OCI-LY1 (cell line): ENCODE results near the gene ST8SIA1.

Experiments
- H2AFZ ChIP-seq: fragments of 200-600 bp; sonication (generic), shearing (Covaris generic); 2 replicates; pipeline ENCODE4 v1.6.0; 2014; ENCODE audit warnings: antibody characterized with exemption, mild to moderate bottlenecking, low read length
- H3F3A ChIP-seq: fragments of 200-600 bp; sonication (generic), shearing (Covaris generic); 2 replicates; pipeline ENCODE4 v1.6.0; 2014; ENCODE audit warnings: mild to moderate bottlenecking, antibody characterized with exemption, low read length, moderate library complexity; ENCODE audit not compliant: insufficient read depth
- H3K27ac ChIP-seq: fragments of 200-600 bp; sonication (generic); 2 replicates; pipeline ENCODE4 v1.5.1; 2014; ENCODE audit warnings: low read length, mixed run types, mild to moderate bottlenecking, low read depth; ENCODE audit not compliant: poor library complexity, severe bottlenecking
- H3K27me3 ChIP-seq: fragments of 200-600 bp; sonication (generic); 2 replicates; pipeline ENCODE4 v1.6.0; 2014; ENCODE audit warnings: antibody characterized with exemption, mild to moderate bottlenecking, low read length, moderate library complexity; ENCODE audit not compliant: insufficient read depth
- H3K36me3 ChIP-seq: fragments of 200-600 bp; sonication (generic); 2 replicates; pipeline ENCODE4 v1.6.1; 2014; ENCODE audit warnings: mild to moderate bottlenecking, antibody characterized with exemption, low read length, moderate library complexity, mixed read lengths; ENCODE audit not compliant: insufficient read depth
- H3K4me1 ChIP-seq: fragments of 200-600 bp; sonication (generic); 2 replicates; pipeline ENCODE4 v1.5.1; 2014; ENCODE audit warnings: mild to moderate bottlenecking, low read length, moderate library complexity; ENCODE audit not compliant: insufficient read depth, severe bottlenecking
- H3K4me2 ChIP-seq: fragments of 200-600 bp; sonication (generic), shearing (Covaris generic); 2 replicates; pipeline ENCODE4 v1.6.1; 2014; ENCODE audit warnings: low read length
- H3K4me3 ChIP-seq: fragments of 200-600 bp; sonication (generic); 2 replicates; pipeline ENCODE4 v1.5.1; 2014; ENCODE audit warnings: low read length, low read depth, mild to moderate bottlenecking, mixed read lengths; ENCODE audit not compliant: poor library complexity, severe bottlenecking
- H3K79me2 ChIP-seq: fragments of 200-600 bp; shearing (Covaris generic); 2 replicates; pipeline ENCODE4 v1.6.1; 2016; ENCODE audit warnings: mixed run types, low read length, mixed read lengths; ENCODE audit not compliant: insufficient read depth
- H3K9ac ChIP-seq: fragments of 200-600 bp; sonication (generic), shearing (Covaris generic); 2 replicates; pipeline ENCODE4 v1.6.1; 2014; ENCODE audit warnings: mild to moderate bottlenecking, low read length, mixed read lengths
- H3K9me2 ChIP-seq: fragments of 200-600 bp; sonication (generic), shearing (Covaris generic); 2 replicates; pipeline ENCODE4 v1.6.1; 2014; ENCODE audit warnings: low read depth, mild to moderate bottlenecking, low read length, mixed read lengths
- H3K9me3 ChIP-seq: fragments of 200-600 bp; shearing (Covaris generic); 2 replicates; pipeline ENCODE4 v1.6.1; 2014; ENCODE audit warnings: low read length, mixed read lengths
- H4K20me1 ChIP-seq: fragments of 200-600 bp; sonication (generic), shearing (Covaris generic); 2 replicates; pipeline ENCODE4 v1.6.0; 2016; ENCODE audit warnings: mild to moderate bottlenecking, low read length; ENCODE audit not compliant: insufficient read depth
- EZH2 ChIP-seq: fragments of 200-600 bp; sonication (generic), shearing (Covaris generic); IDR thresholded peaks from 2 replicates; pipeline ENCODE4 v1.8.0; 2017; ENCODE audit warnings: borderline replicate concordance, mixed run types, mild to moderate bottlenecking, antibody characterized with exemption, low read length, moderate library complexity, mixed read lengths
- TF ChIP-seq, protein P1 (sequence below): fragments of 200-600 bp; sonication (generic), shearing (Covaris generic); IDR thresholded peaks from 2 replicates; pipeline ENCODE4 v1.5.1; 2017; ENCODE audit warnings: mild to moderate bottlenecking, antibody characterized with exemption, low read length, moderate library complexity, mixed read lengths

Gene ST8SIA1

DNA sequence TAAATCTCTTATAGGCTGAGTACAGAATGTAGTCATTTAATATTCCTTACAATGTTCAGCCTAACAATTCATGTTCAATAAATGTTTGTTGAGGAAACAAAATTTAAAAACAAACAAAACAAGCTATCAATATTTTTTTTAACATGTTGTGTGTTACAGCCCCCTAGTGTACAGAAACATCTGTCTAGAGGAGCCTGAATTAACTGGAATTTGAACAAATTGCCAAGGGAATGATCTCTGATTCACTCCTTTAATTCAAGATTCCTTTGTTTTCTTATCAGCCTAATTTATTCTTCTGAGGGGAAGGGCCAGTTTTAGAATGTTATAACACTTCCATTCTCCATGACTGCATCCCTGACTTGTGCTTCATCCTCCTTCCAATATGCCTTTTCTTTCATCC is 161.3 kb downstream of the ST8SIA1 start:
- no peak overlapping the region for H3K27ac ChIP-seq
- H3K79me2 ChIP-seq = no peaks in the 10 kb centered on the region
- H3K4me3 ChIP-seq = no peak overlapping the region
- no peak overlapping the region for H3K4me2 ChIP-seq
- peaks cover 11% of the 10 kb centered on the region for H3K4me1 ChIP-seq
- no peaks in the 10 kb centered on the region for H3K27me3 ChIP-seq
- H3K9me3 ChIP-seq = no peaks in the 10 kb centered on the region
- H3K36me3 ChIP-seq = no peaks in the 10 kb centered on the region
- no peaks in the 10 kb centered on the region for H3K9me2 ChIP-seq
- TF ChIP-seq, protein P1, sequence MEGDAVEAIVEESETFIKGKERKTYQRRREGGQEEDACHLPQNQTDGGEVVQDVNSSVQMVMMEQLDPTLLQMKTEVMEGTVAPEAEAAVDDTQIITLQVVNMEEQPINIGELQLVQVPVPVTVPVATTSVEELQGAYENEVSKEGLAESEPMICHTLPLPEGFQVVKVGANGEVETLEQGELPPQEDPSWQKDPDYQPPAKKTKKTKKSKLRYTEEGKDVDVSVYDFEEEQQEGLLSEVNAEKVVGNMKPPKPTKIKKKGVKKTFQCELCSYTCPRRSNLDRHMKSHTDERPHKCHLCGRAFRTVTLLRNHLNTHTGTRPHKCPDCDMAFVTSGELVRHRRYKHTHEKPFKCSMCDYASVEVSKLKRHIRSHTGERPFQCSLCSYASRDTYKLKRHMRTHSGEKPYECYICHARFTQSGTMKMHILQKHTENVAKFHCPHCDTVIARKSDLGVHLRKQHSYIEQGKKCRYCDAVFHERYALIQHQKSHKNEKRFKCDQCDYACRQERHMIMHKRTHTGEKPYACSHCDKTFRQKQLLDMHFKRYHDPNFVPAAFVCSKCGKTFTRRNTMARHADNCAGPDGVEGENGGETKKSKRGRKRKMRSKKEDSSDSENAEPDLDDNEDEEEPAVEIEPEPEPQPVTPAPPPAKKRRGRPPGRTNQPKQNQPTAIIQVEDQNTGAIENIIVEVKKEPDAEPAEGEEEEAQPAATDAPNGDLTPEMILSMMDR = peak; percentile 54; the same call in 1 of the 2 replicates
- TF ChIP-seq EZH2 = no peak
- H3F3A ChIP-seq = no peaks in the 10 kb centered on the region
- H2AFZ ChIP-seq = no peak overlapping the region
- H3K9ac ChIP-seq = no peak overlapping the region
- no peaks in the 10 kb centered on the region for H4K20me1 ChIP-seq

DNA sequence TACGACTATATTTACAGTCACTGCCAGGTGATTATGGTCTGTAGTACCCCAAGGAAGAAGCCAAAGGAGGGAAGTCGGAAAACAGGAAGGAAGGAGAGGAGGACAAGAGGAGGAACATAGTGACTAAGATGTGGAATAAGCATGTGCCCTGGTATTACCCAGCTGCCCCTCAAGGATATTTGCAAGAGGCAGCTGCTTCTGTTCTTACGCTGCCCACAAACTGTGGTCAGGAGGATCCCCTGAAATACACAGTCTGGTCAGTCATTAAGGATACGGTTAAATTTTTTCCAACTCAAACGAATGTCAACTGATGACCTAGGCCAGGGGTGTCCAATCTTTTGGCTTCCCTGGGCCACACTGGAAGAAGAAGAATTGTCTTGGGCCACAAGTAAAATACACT is 162.0 kb downstream of the ST8SIA1 start:
- Histone ChIP-seq H2AFZ (no peak overlapping the region), H3K27me3 (no peaks in the 10 kb centered on the region), H3K4me3 (no peak overlapping the region), H3K4me1 (peaks cover 17% of the 10 kb centered on the region), H3K27ac (no peak overlapping the region), H3K4me2 (no peak overlapping the region), H3K36me3 (no peaks in the 10 kb centered on the region), H3F3A (no peaks in the 10 kb centered on the region), H3K9me3 (no peaks in the 10 kb centered on the region), H3K9me2 (no peaks in the 10 kb centered on the region), H3K9ac (no peak overlapping the region), H3K79me2 (no peaks in the 10 kb centered on the region), H4K20me1 (no peaks in the 10 kb centered on the region)
- TF ChIP-seq, protein P1 = no peak
- no peak for TF ChIP-seq EZH2

DNA sequence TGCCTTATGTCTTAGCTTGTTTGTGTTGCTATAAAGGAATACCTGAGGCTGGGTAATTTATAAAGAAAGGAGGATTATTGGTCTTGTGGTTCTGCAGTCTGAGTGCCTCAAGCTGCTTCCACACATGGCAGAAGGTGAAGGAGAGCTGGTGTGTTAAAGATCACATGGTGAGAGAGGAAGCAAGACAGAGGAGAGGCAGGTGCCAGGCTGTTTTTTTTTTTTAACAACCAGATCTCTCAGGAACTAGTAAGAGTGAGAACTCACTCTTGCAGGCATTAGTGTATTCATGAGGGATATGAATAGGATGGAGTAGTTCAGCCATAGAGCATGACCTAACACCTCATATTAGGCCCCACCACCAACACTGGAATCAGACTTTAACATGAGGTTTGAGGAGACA is 165.1 kb downstream of the ST8SIA1 start:
- Histone ChIP-seq H3K9ac (no peak overlapping the region), H3K4me2 (no peak overlapping the region), H3K9me2 (no peaks in the 10 kb centered on the region), H3K27ac (no peak overlapping the region), H3K79me2 (no peaks in the 10 kb centered on the region), H4K20me1 (no peaks in the 10 kb centered on the region), H3K9me3 (no peaks in the 10 kb centered on the region), H3K4me1 (peaks cover 24% of the 10 kb centered on the region), H3K36me3 (no peaks in the 10 kb centered on the region), H2AFZ (no peak overlapping the region), H3K4me3 (no peak overlapping the region), H3K27me3 (no peaks in the 10 kb centered on the region), H3F3A (no peaks in the 10 kb centered on the region)
- no peak for TF ChIP-seq EZH2

- no peaks in the 10 kb centered on the region for H3K9me2 ChIP-seq
- H2AFZ ChIP-seq = peak overlapping the region; percentile 62
- H3K4me2 ChIP-seq = peak overlapping the region; percentile 57
- peak overlapping the region; percentile 11 for H3K4me3 ChIP-seq
- no peaks in the 10 kb centered on the region for H3K79me2 ChIP-seq
- H3K27me3 ChIP-seq = no peaks in the 10 kb centered on the region
- peaks cover 53% of the 10 kb centered on the region for H3K4me1 ChIP-seq
- TF ChIP-seq, protein P1 = no peak
- TF ChIP-seq EZH2 = no peak
- H3K36me3 ChIP-seq = no peaks in the 10 kb centered on the region
- H3F3A ChIP-seq = no peaks in the 10 kb centered on the region
- H3K9me3 ChIP-seq = peaks cover 7% of the 10 kb centered on the region
- no peaks in the 10 kb centered on the region for H4K20me1 ChIP-seq
- peak overlapping the region; percentile 14; the same call in 1 of the 2 replicates for H3K9ac ChIP-seq
- H3K27ac ChIP-seq = peak overlapping the region; percentile 90
Measured at GRCh38 chr12:22164139-22164538, 170.4 kb downstream of the ST8SIA1 start.
